VCaP (cell line): Measurements from ENCODE around the gene C13orf46.
"Not testable (repeated sequence)": the region's sequence is repeated elsewhere in the genome, so short reads cannot be mapped to it uniquely, and the experiment has no call there.

Experiments used
- H3K27ac ChIP-seq: fragments of 450-650 bp; 2 replicates; pipeline ENCODE4 v1.5.1; 2017
- TF ChIP-seq, protein P1 (sequence below): fragments of 450-650 bp; conservative IDR thresholded peaks from 2 replicates; pipeline ENCODE4 v1.5.1; 2017; ENCODE audit warnings: mild to moderate bottlenecking, moderate library complexity

The C13orf46 gene

GRCh38 chr13:113973218-113974164 is at the start of gene C13orf46:
Gene C13orf46 (minus strand): TSS chr13:113974076. CDS start chr13:113973997, 79 bp downstream.
- H3K27ac ChIP-seq, result no peak within 1 kb of the TSS
- TF ChIP-seq, protein P1, sequence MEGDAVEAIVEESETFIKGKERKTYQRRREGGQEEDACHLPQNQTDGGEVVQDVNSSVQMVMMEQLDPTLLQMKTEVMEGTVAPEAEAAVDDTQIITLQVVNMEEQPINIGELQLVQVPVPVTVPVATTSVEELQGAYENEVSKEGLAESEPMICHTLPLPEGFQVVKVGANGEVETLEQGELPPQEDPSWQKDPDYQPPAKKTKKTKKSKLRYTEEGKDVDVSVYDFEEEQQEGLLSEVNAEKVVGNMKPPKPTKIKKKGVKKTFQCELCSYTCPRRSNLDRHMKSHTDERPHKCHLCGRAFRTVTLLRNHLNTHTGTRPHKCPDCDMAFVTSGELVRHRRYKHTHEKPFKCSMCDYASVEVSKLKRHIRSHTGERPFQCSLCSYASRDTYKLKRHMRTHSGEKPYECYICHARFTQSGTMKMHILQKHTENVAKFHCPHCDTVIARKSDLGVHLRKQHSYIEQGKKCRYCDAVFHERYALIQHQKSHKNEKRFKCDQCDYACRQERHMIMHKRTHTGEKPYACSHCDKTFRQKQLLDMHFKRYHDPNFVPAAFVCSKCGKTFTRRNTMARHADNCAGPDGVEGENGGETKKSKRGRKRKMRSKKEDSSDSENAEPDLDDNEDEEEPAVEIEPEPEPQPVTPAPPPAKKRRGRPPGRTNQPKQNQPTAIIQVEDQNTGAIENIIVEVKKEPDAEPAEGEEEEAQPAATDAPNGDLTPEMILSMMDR, result no peak

DNA sequence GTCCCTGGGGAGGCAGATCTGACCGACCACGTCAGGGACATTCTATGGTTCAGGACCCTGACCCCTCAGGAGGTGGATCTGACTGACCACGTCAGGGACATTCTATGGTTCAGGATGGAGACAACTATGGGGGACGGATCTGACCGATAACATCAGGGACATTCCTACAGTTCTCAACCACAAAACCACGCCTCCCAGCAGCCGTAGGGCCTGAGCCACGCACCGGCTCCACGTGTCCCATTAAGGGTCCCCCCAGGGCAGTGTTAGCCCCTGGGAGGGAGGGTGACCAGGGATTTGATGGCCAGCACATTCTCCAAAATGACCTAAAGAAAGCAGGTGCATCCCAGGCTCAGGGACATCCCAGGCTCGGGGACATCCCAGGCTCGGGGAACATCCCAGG is 49.0 kb upstream of the C13orf46 start:
- TF ChIP-seq, protein P1, result no peak
- no peak overlapping the region for H3K27ac ChIP-seq

DNA sequence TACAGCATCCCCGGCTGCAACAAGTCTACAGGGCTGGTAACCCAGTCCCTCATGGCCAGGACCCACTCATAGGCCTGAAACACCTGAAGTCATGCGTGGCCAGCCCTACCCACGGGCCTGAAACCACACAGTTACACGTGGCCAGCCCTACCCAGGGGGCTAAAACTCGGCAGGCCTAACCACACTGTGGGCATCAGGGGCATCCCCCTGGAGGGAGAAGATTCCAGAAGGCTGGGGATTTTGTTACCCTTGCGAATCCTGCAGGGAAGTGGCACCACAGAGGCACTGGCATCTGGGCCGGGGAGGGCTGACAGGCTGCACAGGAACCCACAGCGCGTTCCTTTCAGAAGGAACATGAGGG is 48.4 kb upstream of the C13orf46 start:
- TF ChIP-seq, protein P1, result no peak
- no peak overlapping the region for H3K27ac ChIP-seq

- no peak overlapping the region for H3K27ac ChIP-seq
- TF ChIP-seq, protein P1, result no peak
These were observed 47.8 kb upstream of the C13orf46 start for GRCh38 chr13:114021464-114022308.

DNA sequence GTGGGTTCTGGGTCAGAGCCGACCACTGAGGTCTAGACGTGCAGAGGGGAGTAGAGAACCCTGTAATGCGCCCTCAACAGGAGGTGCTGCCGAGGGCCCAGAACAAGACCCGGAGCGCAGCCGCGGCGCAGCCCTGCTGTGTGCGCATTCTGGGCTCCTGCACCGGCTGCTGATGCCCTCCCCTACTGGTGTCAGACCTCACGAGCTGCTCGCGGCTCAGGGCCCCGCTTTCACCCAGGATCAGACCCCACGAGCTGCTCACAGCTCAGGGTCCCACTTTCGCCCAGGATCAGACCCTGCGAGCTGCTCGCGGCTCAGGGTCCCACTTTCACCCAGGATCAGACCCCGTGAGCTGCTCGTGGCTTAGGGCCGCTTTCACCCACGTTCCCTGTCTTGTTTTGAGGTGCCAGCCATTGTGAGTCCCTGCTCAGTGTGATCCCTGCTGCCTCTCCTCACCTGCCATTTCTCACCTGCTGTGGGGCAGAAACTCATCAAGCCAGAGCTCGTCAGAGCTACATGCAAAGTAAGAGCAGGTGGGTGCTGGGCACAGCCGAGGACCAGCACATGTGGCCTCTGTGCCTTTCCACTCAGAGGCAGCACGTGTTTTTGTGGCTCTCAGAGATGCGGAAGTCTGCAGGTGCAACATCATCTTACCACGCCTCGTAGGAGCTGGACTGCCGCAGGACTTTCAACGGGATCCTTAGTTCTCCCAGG is 47.0 kb upstream of the C13orf46 start:
- TF ChIP-seq, protein P1, result no peak
- H3K27ac ChIP-seq, result no peak overlapping the region

DNA sequence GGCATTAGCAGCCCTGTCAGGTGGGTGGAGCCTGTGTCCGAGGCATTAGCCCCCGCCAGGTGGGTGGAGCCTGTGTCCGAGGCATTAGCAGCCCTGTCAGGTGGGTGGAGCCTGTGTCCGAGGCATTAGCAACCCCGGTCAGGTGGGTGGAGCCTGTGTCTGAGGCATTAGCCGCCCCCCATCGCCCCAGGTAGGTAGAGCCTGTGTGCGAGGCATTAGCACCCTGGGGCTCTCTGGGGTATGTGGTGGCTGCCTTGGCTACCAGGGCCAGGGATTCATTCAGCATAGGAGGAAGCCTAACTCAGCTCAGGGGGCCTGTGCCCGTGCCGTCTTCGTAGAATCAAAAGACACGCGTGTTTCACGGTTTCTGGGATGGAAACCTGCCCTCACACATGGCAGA is 46.3 kb upstream of the C13orf46 start:
- not testable (repeated sequence) for H3K27ac ChIP-seq

- no peak overlapping the region for H3K27ac ChIP-seq
- TF ChIP-seq, protein P1, result no peak
These were observed 45.5 kb upstream of the C13orf46 start for GRCh38 chr13:114019367-114019766.
